Thyroid gland (tissue), 4 donors: ENCODE results near the gene MCCD1. TPM values are rescaled to one million over a fixed set of nuclear protein-coding genes. Genes with fewer than 3 reads are reported as not detected.
A peak's percentile ranks its signal among the peaks of the same experiment; 100 is the strongest.

ENCODE experiments used
- DNase-seq, 2 donors: peaks; one replicate each; pipeline ENCODE4 v3.0.0-alpha.2; 2019
- H3K27ac ChIP-seq, 3 donors: fragments of 200-600 bp; sonication (generic); 1 replicate in 2 of 3; 2 replicates in 1 of 3; pipeline ENCODE4 v1.5.1; 2016 to 2019; ENCODE audit warnings: mild to moderate bottlenecking in 1 of 3, moderate library complexity in 1 of 3
- H3K27me3 ChIP-seq: fragments of 200-600 bp; sonication (generic); one replicate; pipeline ENCODE4 v1.5.1; 2019
- H3K36me3 ChIP-seq, 2 donors: fragments of 200-600 bp; sonication (generic); one replicate each; pipeline ENCODE4 v1.5.1; 2016 to 2019
- H3K4me1 ChIP-seq, 2 donors: fragments of 200-600 bp; sonication (generic); one replicate each; pipeline ENCODE4 v1.5.1; 2017 to 2019
- H3K4me3 ChIP-seq, 3 donors: fragments of 200-600 bp; sonication (generic); replicated peaks in 1 of 3; 1 replicate in 2 of 3; 2 replicates in 1 of 3; pipeline ENCODE4 v1.5.1; 2016; ENCODE audit warnings: mild to moderate bottlenecking in 1 of 3
- H3K9me3 ChIP-seq: fragments of 200-600 bp; sonication (generic); one replicate; pipeline ENCODE4 v1.5.1; 2017
- CTCF ChIP-seq, 6 experiments: fragments of 200-600 bp in 3 of 6; fragments of 450-650 bp in 3 of 6; sonication (generic) in 3 of 6; IDR thresholded peaks; one replicate each; pipeline ENCODE4 v1.5.1; 2016 to 2019; ENCODE audit warnings: antibody characterized with exemption in 6 of 6, mild to moderate bottlenecking in 2 of 6, inconsistent platforms in 1 of 6, moderate library complexity in 1 of 6
- POLR2A ChIP-seq, 2 donors: fragments of 450-650 bp; IDR thresholded peaks; one replicate each; pipeline ENCODE4 v1.6.1; 2017; ENCODE audit warnings: antibody characterized with exemption in 2 of 2, mild to moderate bottlenecking in 2 of 2, moderate library complexity in 1 of 2
- WGBS, 2 donors: methylation state at CpG; one replicate each; pipeline ENCODE4 v1.1.5; 2017; 5-methylcytosine and 5-hydroxymethylcytosine counted together
- intact Hi-C: fragments of 100-400 bp; cut with DNase I; formaldehyde crosslinking; loops from one replicate; pipeline ENCODE4 v1.15.1; 2023
- total RNA-seq, 4 donors: library from RNA; depleted of rRNA; stranded (reverse); fragments of >200 nt; gene quantifications; one replicate each; pipeline ENCODE4 v1.2.3, GENCODE V29; 2016

Gene MCCD1
- total RNA-seq, 4 donors from 2014 or later, result not detected

GRCh38 chr6:31534011-31534410 lies 5.2 kb downstream of the MCCD1 start:
- no peak for DNase-seq
- Histone ChIP-seq H3K27ac (no peak overlapping the region), H3K4me3 (no peak overlapping the region), H3K36me3 (peaks cover 87 to 94% of the 10 kb centered on the region in 2 donors), H3K4me1 (peaks cover under 1 to 2% of the 10 kb centered on the region in 2 donors), H3K27me3 (no peaks in the 10 kb centered on the region), H3K9me3 (no peaks in the 10 kb centered on the region)
- 92 to 93% methylated on average over 6 of the region's 6 CpGs for WGBS, 2 donors
- TF ChIP-seq CTCF (IDR thresholded peaks at IDR 0.05), result no peak
- TF ChIP-seq POLR2A (IDR thresholded peaks at IDR 0.05), result no peak
- intact Hi-C loops, result no loop called here

- WGBS, 2 donors, result 90 to 91% methylated on average over 24 of the region's 24 CpGs
- intact Hi-C loops, result no loop called here
- Histone ChIP-seq H3K36me3 (peaks cover 91 to 97% of the 10 kb centered on the region in 2 donors), H3K4me3 (no peak overlapping the region), H3K27me3 (no peaks in the 10 kb centered on the region), H3K9me3 (no peaks in the 10 kb centered on the region), H3K4me1 (peaks cover 6 to 8% of the 10 kb centered on the region in 2 donors), H3K27ac (no peak overlapping the region)
- no peak for TF ChIP-seq CTCF (IDR thresholded peaks at IDR 0.05)
- no peak for DNase-seq
These were observed 5.8 kb downstream of the MCCD1 start for GRCh38 chr6:31534521-31535040.

- H3K36me3 ChIP-seq, result peaks cover 87 to 95% of the 10 kb centered on the region in 2 donors
- H3K4me3 ChIP-seq, result no peak overlapping the region
- no peak for DNase-seq
- no peak overlapping the region for H3K27ac ChIP-seq
- H3K27me3 ChIP-seq, result no peaks in the 10 kb centered on the region
- peaks cover 17 to 19% of the 10 kb centered on the region in 2 donors for H3K4me1 ChIP-seq
- no peaks in the 10 kb centered on the region for H3K9me3 ChIP-seq
- intact Hi-C loops, result no loop called here
- TF ChIP-seq CTCF (IDR thresholded peaks at IDR 0.05) (no peak), POLR2A (IDR thresholded peaks at IDR 0.05) (no peak)
- 34 to 43% methylated on average over 2 of the region's 2 CpGs for WGBS, 2 donors
These were observed 7.0 kb downstream of the MCCD1 start for GRCh38 chr6:31535538-31536324.

- H3K36me3 ChIP-seq, result peaks cover 62 to 63% of the 10 kb centered on the region in 2 donors
- no peak overlapping the region for H3K27ac ChIP-seq
- no peaks in the 10 kb centered on the region for H3K9me3 ChIP-seq
- H3K4me1 ChIP-seq, result peaks cover 24 to 25% of the 10 kb centered on the region in 2 donors
- no peaks in the 10 kb centered on the region for H3K27me3 ChIP-seq
- H3K4me3 ChIP-seq, result no peak overlapping the region
- no peak for DNase-seq
- intact Hi-C loops, result no loop called here
- TF ChIP-seq CTCF (IDR thresholded peaks at IDR 0.05) (no peak), POLR2A (IDR thresholded peaks at IDR 0.05) (no peak)
- WGBS, 2 donors, result 59 to 69% methylated on average over 6 of the region's 6 CpGs
These were observed 10.1 kb downstream of the MCCD1 start for GRCh38 chr6:31538805-31539400.

GRCh38 chr6:31540640-31541039 lies 11.9 kb downstream of the MCCD1 start:
- H3K9me3 ChIP-seq, result no peaks in the 10 kb centered on the region
- no peaks in the 10 kb centered on the region for H3K27me3 ChIP-seq
- H3K27ac ChIP-seq, result peak overlapping the region; percentile 92 to 99 (median 97)
- WGBS, 2 donors, result 13 to 17% methylated on average over 4 of the region's 4 CpGs
- TF ChIP-seq CTCF (IDR thresholded peaks at IDR 0.05) (no peak), POLR2A (IDR thresholded peaks at IDR 0.05) (no peak)
- peak overlapping the region; percentile 28 to 77 (median 75) for H3K4me3 ChIP-seq
- intact Hi-C loops, result loop anchor here (10.0 kb wide), 1 partner anchor 46 kb away; the partner anchor contains the start of gene MICB
- no peak for DNase-seq
- H3K36me3 ChIP-seq, result peaks cover 45 to 46% of the 10 kb centered on the region in 2 donors
- peaks cover 24 to 25% of the 10 kb centered on the region in 2 donors for H3K4me1 ChIP-seq
